K562 (cell line): Measurements from ENCODE around the gene ASS1. TPM values are rescaled to one million over a fixed set of nuclear protein-coding genes. Genes with fewer than 3 reads are reported as not detected.

ENCODE experiments used
- ATAC-seq: fragments of 200-7000 bp; cut with Tn5 transposase; 3 replicates; pipeline ENCODE4 v1.9.1; 2020; ENCODE audit warnings: moderate library complexity
- BruUV-seq: library from RNA; stranded (reverse); fragments of 400-500 nt; replicated peaks from 2 replicates; lab custom pipeline; 2021; lab: Mats Ljungman, UMichigan
- CTCF ChIA-PET: fragments of 300-600 bp; formaldehyde crosslinking; extraction: SDS; loops from one replicate; lab custom pipeline; 2021; ENCODE audit warnings: low intra/inter-chr PET ratio; lab: Yijun Ruan, JAX
- POLR2A ChIA-PET: fragments of 300-600, 350-650 bp; sonication (Branson Sonifier 250); formaldehyde crosslinking; extraction: SDS; loops from one replicate; lab custom pipeline; 2021; ENCODE audit warnings: antibody characterized with exemption, inconsistent platforms; lab: Yijun Ruan, JAX
- DNase-seq, 4 experiments: peaks; one replicate each; pipeline versions ENCODE4 v3.0.0 to v3.0.0-alpha.2; 2011 to 2018; ENCODE audit warnings: low spot score in 3 of 4, mixed read lengths in 3 of 4; ENCODE audit errors: extremely low read depth in 1 of 4
- FAIRE-seq: peaks from 2 replicates; lab custom pipeline; 2011; peaks lifted over from hg19 to GRCh38; lab: Jason Lieb, UNC
- H2AFZ ChIP-seq: 2 replicates; pipeline ENCODE4 v1.6.0; 2011; ENCODE audit warnings: low read depth, low read length, control low read depth, inconsistent platforms
- H3K27ac ChIP-seq: fragments of 200-600 bp; 3 replicates; pipeline ENCODE4 v1.8.0; 2011; ENCODE audit warnings: low read depth, mild to moderate bottlenecking, control low read depth, inconsistent platforms, low read length, moderate library complexity, mixed read lengths; ENCODE audit errors: extremely low read depth
- H3K27me3 ChIP-seq, 2 experiments: fragments of 300-600 bp in 1 of 2; 2 replicates in 1 of 2; 3 replicates in 1 of 2; pipeline versions ENCODE4 v1.6.0 to v1.8.0; 2011; ENCODE audit warnings: inconsistent platforms in 2 of 2, low read length in 2 of 2, mild to moderate bottlenecking in 1 of 2, mixed read lengths in 1 of 2, moderate library complexity in 1 of 2; ENCODE audit not compliant: control insufficient read depth in 2 of 2, insufficient read depth in 2 of 2
- H3K36me3 ChIP-seq: fragments of 300-600 bp; 3 replicates; pipeline ENCODE4 v1.8.0; 2011; ENCODE audit warnings: mild to moderate bottlenecking, low read length, inconsistent platforms; ENCODE audit not compliant: control insufficient read depth, insufficient read depth
- H3K4me1 ChIP-seq, 2 experiments: fragments of 200-600 bp in 1 of 2; replicated peaks in 1 of 2; 2 replicates in 1 of 2; 3 replicates in 1 of 2; pipeline versions ENCODE4 v1.5.1 to v1.8.0; 2011; ENCODE audit warnings: inconsistent platforms in 2 of 2, low read length in 2 of 2, mild to moderate bottlenecking in 1 of 2, mixed read lengths in 1 of 2, moderate library complexity in 1 of 2; ENCODE audit not compliant: control insufficient read depth in 2 of 2, insufficient read depth in 2 of 2
- H3K4me2 ChIP-seq: 2 replicates; pipeline ENCODE4 v1.6.1; 2011; ENCODE audit warnings: low read length, control low read depth, inconsistent platforms, mixed read lengths; ENCODE audit not compliant: insufficient read depth
- H3K4me3 ChIP-seq: fragments of 200-600 bp; sonication (generic), shearing (Covaris generic); 2 replicates; pipeline ENCODE4 v1.5.1; 2016; ENCODE audit warnings: control low read depth, inconsistent platforms
- H3K79me2 ChIP-seq: fragments of 200-600 bp; 3 replicates; pipeline ENCODE4 v1.8.0; 2011; ENCODE audit warnings: low read length, inconsistent platforms; ENCODE audit not compliant: control insufficient read depth, insufficient read depth
- H3K9ac ChIP-seq, 2 experiments: 2 replicates each; pipeline versions ENCODE4 v1.6.0 to v1.6.1; 2011; ENCODE audit warnings: low read depth in 2 of 2, low read length in 2 of 2, control low read depth in 1 of 2, inconsistent platforms in 1 of 2, mild to moderate bottlenecking in 1 of 2, mixed read lengths in 1 of 2; ENCODE audit not compliant: insufficient read depth in 1 of 2
- H3K9me1 ChIP-seq: one replicate; pipeline ENCODE4 v1.6.0; 2011; ENCODE audit warnings: inconsistent platforms, mild to moderate bottlenecking, low read length, moderate library complexity; ENCODE audit not compliant: control insufficient read depth, insufficient read depth
- H3K9me3 ChIP-seq: replicated peaks from 2 replicates; pipeline ENCODE4 v1.5.1; 2011; ENCODE audit warnings: low read depth, low read length, inconsistent platforms; ENCODE audit not compliant: control insufficient read depth, insufficient read depth
- H4K20me1 ChIP-seq: replicated peaks from 2 replicates; pipeline ENCODE4 v1.6.1; 2011; ENCODE audit warnings: low read length, inconsistent platforms, mixed read lengths; ENCODE audit not compliant: control insufficient read depth, insufficient read depth
- FOXK1 ChIP-seq: sonication (generic); formaldehyde crosslinking; IDR thresholded peaks from 2 replicates; pipeline ENCODE4 v1.8.0; 2022; ENCODE audit warnings: missing genetic modification reagents, mild to moderate bottlenecking, borderline replicate concordance
- MEF2A ChIP-seq: IDR thresholded peaks from 2 replicates; pipeline ENCODE4 v1.6.1; 2011; ENCODE audit warnings: low read depth, mild to moderate bottlenecking, low read length, moderate library complexity; ENCODE audit not compliant: control insufficient read depth
- MTA2 ChIP-seq: fragments of 450-650 bp; IDR thresholded peaks from 2 replicates; pipeline ENCODE4 v1.6.1; 2016; ENCODE audit warnings: low read depth
- NUFIP1 ChIP-seq: fragments of 450-650 bp; IDR thresholded peaks from 2 replicates; pipeline ENCODE4 v1.6.1; 2018; ENCODE audit not compliant: partially characterized antibody
- POLR2H ChIP-seq: IDR thresholded peaks from 2 replicates; pipeline ENCODE4 v1.6.1; 2016; ENCODE audit warnings: missing genetic modification characterization, low read depth, mild to moderate bottlenecking, control low read depth, missing compliant biosample characterization, moderate library complexity
- SAP30 ChIP-seq: fragments of 200-600 bp; sonication (generic); IDR thresholded peaks from 2 replicates; pipeline ENCODE4 v1.6.1; 2012; ENCODE audit warnings: borderline replicate concordance, low read depth, mild to moderate bottlenecking, moderate library complexity, low read length, control low read depth, inconsistent platforms; ENCODE audit not compliant: insufficient read depth, poor library complexity, severe bottlenecking
- SOX6 ChIP-seq: fragments of 450-650 bp; IDR thresholded peaks from 2 replicates; pipeline ENCODE4 v1.6.1; 2014; ENCODE audit warnings: mild to moderate bottlenecking
- USF2 ChIP-seq: sonication (generic); formaldehyde crosslinking; IDR thresholded peaks from 2 replicates; pipeline ENCODE4 v1.5.0; 2020; ENCODE audit warnings: missing genetic modification reagents
- YBX1 ChIP-seq: fragments of 450-650 bp; IDR thresholded peaks from 2 replicates; pipeline ENCODE4 v1.7.1; 2016; ENCODE audit warnings: mild to moderate bottlenecking
- ZNF3 ChIP-seq: fragments of 250-450 bp; sonication (Bioruptor Pico); IDR thresholded peaks from 2 replicates; pipeline ENCODE4 v1.5.0; 2021; ENCODE audit warnings: mild to moderate bottlenecking, moderate library complexity
- WGBS: fragments of 100-300 bp; shearing (Covaris generic); methylation state at CpG from one replicate; pipeline ENCODE4 v1.1.6; 2016; ENCODE audit warnings: low coverage, mixed read lengths; ENCODE audit not compliant: insufficient coverage; ENCODE audit errors: missing lambda C conversion rate; 5-methylcytosine and 5-hydroxymethylcytosine counted together
- in situ Hi-C: fragments of 300-500 bp; cut with MboI; formaldehyde crosslinking; loops from 4 replicates; pipeline ENCODE4 v1.15.0; 2018; ENCODE audit warnings: inconsistent platforms, mixed read lengths
- intact Hi-C: fragments of 100-400 bp; cut with micrococcal nuclease; formaldehyde crosslinking; loops from 2 replicates; pipeline ENCODE4 v1.14.2; 2022
- polyA plus RNA-seq, 8 experiments: library from polyadenylated mRNA; depleted of rRNA in 4 of 8; stranded (reverse) in 5 of 8; unstranded in 3 of 8; fragments of >200 nt; fragmentation: Nextera tagmentation in 2 of 8; fragmentation: Illumina TruSeq in 1 of 8; extraction: Ambion mirVana in 2 of 8; extraction: Trizol in 1 of 8; gene quantifications; 2 replicates each; pipeline versions ENCODE4 v1.2.1 to v1.2.3, GENCODE V29; 2011 to 2014; ENCODE audit warnings: inconsistent platforms in 1 of 8, missing spikeins in 1 of 8
- total RNA-seq, 7 experiments: library from RNA; depleted of rRNA in 6 of 7; stranded (reverse); fragments of >200 nt in 6 of 7; fragmentation: Illumina TruSeq in 2 of 7; extraction: Trizol in 2 of 7; gene quantifications; 2 replicates each; pipeline versions ENCODE4 v1.2.1 to v1.2.3, GENCODE V29; 2011 to 2021; ENCODE audit warnings: low replicate concordance in 1 of 7
- TF ChIP-seq, protein P1 (sequence below): fragments of 450-650 bp; IDR thresholded peaks from 2 replicates; pipeline ENCODE4 v1.6.1; 2016; ENCODE audit warnings: antibody characterized with exemption

ASS1 gene
- total and polyA plus RNA-seq, 9 of the 15 experiments (the other 6 are each of a cell fraction or from before 2014, with no cell fraction given): 1.5 to 5.7 (median 3.7) TPM

- H3K27me3 ChIP-seq: peaks cover 47 to 90% of the 10 kb centered on the region in 2 experiments; a peak in 4 of 5 replicates
- peaks cover 3% of the 10 kb centered on the region; the same call in 1 of the 2 replicates for H3K9me3 ChIP-seq
- H4K20me1 ChIP-seq: no peaks in the 10 kb centered on the region; the same call in 1 of the 2 replicates
- no peak for DNase-seq
- no peak overlapping the region for H3K9ac ChIP-seq
- no peak overlapping the region for H3K4me3 ChIP-seq
- FAIRE-seq: no peak
- ChIA-PET POLR2A (interaction anchor here (0.6 to 0.7 kb wide), 2 partner anchors 210 to 1231 kb away, joined by 3 read pairs; no protein-coding TSS in a partner anchor), CTCF (no interaction called here)
- intact Hi-C loops: no loop called here
- 3% methylated on average over 21 of the region's 21 CpGs for WGBS
- H3K27ac ChIP-seq: no peak overlapping the region
- no TSS peak for BruUV-seq
- no peak for ATAC-seq
- H3K9me1 ChIP-seq: no peaks in the 10 kb centered on the region
- H2AFZ ChIP-seq: no peak overlapping the region
- in situ Hi-C loops: loop anchor here (10.0 kb wide), 1 partner anchor 761 kb away; the partner anchor contains the start of gene PRRX2
- no peak overlapping the region for H3K4me2 ChIP-seq
- no peaks in the 10 kb centered on the region for H3K36me3 ChIP-seq
- H3K4me1 ChIP-seq: peaks cover 0 to 27% of the 10 kb centered on the region in 2 experiments; a peak in 2 of 5 replicates
- H3K79me2 ChIP-seq: no peaks in the 10 kb centered on the region
- no peak for TF ChIP-seq MTA2
- TF ChIP-seq POLR2H (tag): no peak
- TF ChIP-seq, protein P1, sequence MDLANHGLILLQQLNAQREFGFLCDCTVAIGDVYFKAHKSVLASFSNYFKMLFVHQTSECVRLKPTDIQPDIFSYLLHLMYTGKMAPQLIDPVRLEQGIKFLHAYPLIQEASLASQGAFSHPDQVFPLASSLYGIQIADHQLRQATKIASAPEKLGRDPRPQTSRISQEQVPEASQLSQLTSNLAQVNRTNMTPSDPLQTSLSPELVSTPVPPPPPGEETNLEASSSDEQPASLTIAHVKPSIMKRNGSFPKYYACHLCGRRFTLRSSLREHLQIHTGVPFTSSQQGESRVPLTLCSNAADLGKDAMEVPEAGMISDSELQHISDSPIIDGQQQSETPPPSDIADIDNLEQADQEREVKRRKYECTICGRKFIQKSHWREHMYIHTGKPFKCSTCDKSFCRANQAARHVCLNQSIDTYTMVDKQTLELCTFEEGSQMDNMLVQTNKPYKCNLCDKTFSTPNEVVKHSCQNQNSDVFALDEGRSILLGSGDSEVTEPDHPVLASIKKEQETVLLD: no peak
- no peak for TF ChIP-seq YBX1
- no peak for TF ChIP-seq NUFIP1
- no peak for TF ChIP-seq ZNF3 (CRISPR knock-in tag)
- TF ChIP-seq SAP30: no peak
- no peak for TF ChIP-seq MEF2A
- no peak for TF ChIP-seq SOX6
- TF ChIP-seq FOXK1 (CRISPR knock-in tag): no peak
- TF ChIP-seq USF2 (CRISPR knock-in tag): no peak
These were observed 18.9 kb upstream of the ASS1 start for GRCh38 chr9:130425741-130426466.
